Cardiac septum (tissue), 1 donor: ENCODE data around the gene SLK. TPM values are rescaled to one million over a fixed set of nuclear protein-coding genes. Genes with fewer than 3 reads are reported as not detected.

Experiments used
- DNase-seq: peaks from one replicate; pipeline ENCODE4 v3.0.0-alpha.2; 2020; ENCODE audit warnings: low spot score
- intact Hi-C: fragments of 100-400 bp; cut with DNase I; formaldehyde crosslinking; loops from one replicate; pipeline ENCODE4 v1.14.0; 2022
- total RNA-seq: library from RNA; stranded (reverse); fragmentation: NEBNext Ultra II Directional; extraction: Animal tissue kit (Norgen Biotek cat#: 25700); gene quantifications from one replicate; pipeline ENCODE4 v1.2.1, GENCODE V29; 2021
- donor health status: DM: no; HTN: no; CAD: no.

SLK gene
- total RNA-seq, 1 donor from 2014 or later: 59.7 TPM

DNA sequence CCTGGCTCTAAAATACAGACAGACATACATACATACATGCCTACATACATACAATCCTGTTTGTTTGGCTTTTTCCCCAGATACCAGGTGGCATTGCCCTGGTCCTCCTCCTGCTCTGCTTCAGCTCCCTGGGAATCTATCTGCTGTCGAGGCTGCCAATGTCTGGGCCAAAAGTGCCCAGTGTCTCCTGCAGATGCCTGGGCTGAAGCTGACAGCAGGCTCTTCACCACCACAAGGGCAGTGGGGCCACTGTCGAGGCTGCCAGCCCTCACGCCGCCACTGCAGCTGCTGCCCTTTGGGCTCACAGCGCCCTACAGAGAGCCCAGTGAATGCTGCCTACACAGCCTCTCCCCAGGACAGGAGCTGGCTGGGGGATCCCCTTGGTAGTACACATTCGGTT lies 30.9 kb upstream of the SLK start:
- intact Hi-C loops: no loop called here
- DNase-seq: no peak

- intact Hi-C loops: no loop called here
- DNase-seq: no peak
Observed at GRCh38 chr10:103939522-103939921, 27.4 kb upstream of the SLK start.

- intact Hi-C loops: no loop called here
- DNase-seq: no peak
Observed at GRCh38 chr10:103941801-103942200, 25.1 kb upstream of the SLK start.

- intact Hi-C loops: no loop called here
- no peak for DNase-seq
Observed at GRCh38 chr10:103942866-103943265, 24.1 kb upstream of the SLK start.

- intact Hi-C loops: no loop called here
Observed at GRCh38 chr10:103947799-103948516, 19.0 kb upstream of the SLK start.

GRCh38 chr10:103949728-103950127 lies 17.2 kb upstream of the SLK start:
- intact Hi-C loops: no loop called here
- no peak for DNase-seq

More at GRCh38 chr10:103947799-103948516, 19.0 kb upstream of the SLK start:
- DNase-seq: no peak

DNA sequence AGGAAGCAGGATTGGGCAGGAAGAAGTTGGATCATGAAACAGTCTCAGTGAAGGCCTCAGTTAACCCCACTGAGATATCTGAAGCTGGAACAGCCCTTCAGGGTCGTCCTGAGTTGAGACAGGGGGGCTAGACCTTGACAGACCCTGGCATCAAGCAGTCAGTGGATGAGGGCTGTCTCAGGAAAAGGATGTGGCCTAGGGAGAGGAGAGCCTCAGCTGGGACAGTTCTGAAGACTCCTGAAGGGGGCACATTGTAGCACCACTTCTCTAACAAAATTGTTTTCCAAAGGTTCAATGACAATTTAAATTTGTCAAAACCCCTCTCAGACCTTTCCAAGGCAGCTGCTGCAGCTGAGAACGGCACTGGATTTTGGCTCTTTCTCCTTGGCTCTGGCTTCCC lies 15.8 kb upstream of the SLK start:
- no peak for DNase-seq
- intact Hi-C loops: no loop called here

DNA sequence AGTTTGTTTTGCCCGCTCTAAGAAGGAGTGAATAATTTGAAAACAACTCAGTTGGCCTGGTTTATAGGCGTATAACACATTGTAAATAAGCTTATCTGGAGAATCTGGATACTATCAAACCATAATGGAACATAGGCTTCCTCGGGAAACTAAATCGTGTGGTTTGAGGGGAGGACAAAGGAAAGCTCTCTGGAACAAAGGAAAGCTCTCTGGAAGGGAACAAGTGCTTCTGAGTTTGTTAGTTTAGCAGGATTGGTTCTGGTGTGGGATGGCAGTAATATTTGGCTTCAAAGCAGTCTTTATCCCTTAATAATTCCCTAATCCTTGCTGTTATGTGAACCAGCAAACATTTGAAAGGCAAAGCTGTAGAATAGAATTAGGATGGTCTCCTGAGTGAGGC lies 15.0 kb upstream of the SLK start:
- intact Hi-C loops: no loop called here

GRCh38 chr10:103954543-103954942 lies 12.4 kb upstream of the SLK start:
- intact Hi-C loops: no loop called here
- DNase-seq: no peak

More for the DNA sequence above, 15.0 kb upstream of the SLK start:
- DNase-seq: no peak

- intact Hi-C loops: no loop called here
- DNase-seq: no peak
Observed at GRCh38 chr10:103958996-103959395, 7.9 kb upstream of the SLK start.

DNA sequence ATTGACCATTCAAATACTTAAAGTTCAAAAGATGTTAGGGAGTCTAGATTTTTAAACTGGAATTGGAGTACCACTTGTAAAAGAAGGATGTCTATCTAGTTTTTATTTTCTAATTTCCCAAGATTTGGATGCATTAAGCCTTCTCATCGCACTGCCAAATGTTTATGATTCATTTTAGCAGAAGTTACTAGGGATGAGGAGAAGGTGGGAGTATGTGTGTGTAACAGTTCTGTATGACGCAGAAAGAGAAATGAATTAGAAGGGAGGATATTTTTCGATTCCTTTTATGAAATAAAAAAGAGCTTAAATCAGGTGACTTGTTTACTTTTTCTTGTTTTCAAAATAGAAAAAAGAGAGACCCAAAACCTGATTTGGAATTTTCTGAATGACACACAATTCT lies 6.8 kb upstream of the SLK start:
- DNase-seq: no peak

GRCh38 chr10:103967448-103968071 lies 620 bp downstream of the SLK start:
- DNase-seq: no peak
- intact Hi-C loops: loop anchor here (1.0 to 5.0 kb wide), 3 partner anchors 49 to 154 kb away; partner anchors contain the start of gene STN1

More for the DNA sequence above, 6.8 kb upstream of the SLK start:
- intact Hi-C loops: no loop called here

DNA sequence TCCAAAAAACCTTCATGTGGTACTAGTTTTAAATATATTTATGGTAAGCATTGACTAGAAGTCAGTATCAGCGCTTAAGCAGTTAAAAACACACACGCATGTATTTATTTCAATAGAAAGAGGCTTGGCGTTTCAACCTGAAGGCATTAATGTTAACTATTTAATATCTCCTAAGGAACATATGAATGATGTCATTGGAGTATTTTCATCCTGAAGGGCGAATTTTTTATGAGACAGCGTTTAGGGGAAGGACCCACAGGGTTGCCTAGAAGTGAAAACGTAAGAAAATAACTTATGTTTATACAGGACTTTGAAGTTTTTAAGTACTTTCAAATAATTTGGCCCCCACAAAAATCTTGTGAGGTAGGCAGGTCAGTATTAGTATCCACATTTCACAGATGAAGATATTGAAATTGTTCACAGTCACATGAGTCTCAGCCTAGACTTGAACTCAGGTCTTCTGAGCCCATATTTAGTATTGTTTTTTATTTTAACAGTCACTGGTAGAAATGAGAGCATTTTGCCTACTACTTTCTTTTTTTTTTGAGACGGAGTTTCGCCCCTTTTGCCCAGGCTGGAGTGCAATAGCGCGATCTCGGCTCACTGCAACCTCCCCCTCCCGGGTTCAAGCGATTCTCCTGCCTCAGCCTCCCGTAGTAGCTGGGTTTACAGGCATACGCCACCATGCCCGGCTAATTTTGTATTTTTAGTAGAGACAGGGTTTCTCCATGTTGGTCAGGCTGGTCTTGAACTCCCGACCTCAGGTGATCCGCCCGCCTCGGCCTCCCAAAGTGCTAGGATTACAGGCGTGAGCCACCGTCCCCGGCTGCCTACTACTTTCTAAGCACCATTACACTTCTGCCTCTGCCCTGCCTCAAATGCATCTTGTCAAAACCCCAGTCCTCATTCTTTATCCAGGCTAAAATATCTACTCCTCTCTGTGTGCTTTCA lies 1.8 kb downstream of the SLK start:
- no peak for DNase-seq
- intact Hi-C loops: loop anchor here (5.0 kb wide), 1 partner anchor 81 kb away; no protein-coding TSS in a partner anchor

GRCh38 chr10:103969436-103969835 lies 2.5 kb downstream of the SLK start:
- no peak for DNase-seq
- intact Hi-C loops: loop anchor here (5.0 kb wide), 1 partner anchor 82 kb away; no protein-coding TSS in a partner anchor

- DNase-seq: no peak
- intact Hi-C loops: loop anchor here (5.0 kb wide), 1 partner anchor 83 kb away; no protein-coding TSS in a partner anchor
Observed at GRCh38 chr10:103969857-103970627, 3.1 kb downstream of the SLK start.

GRCh38 chr10:103975169-103975568 lies 8.2 kb downstream of the SLK start:
- no peak for DNase-seq
- intact Hi-C loops: no loop called here

DNA sequence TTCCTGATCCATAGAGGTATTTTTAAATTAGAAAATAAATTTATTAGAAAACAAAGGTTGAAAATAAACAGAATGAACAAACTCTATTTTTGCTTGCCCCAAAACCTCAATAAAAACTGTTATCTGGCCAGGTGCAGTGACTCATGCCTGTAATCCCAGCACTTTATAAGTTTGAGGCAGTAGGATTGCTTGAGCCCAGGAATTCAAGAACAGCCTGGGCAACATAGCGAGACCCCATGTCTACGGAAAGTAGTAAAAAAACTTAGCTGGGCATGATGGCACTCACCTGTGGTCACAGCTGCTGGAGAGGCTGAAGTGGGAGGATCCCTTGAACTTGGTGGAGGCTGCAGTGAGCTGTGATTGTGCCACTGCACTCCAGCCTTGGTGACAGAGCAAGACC lies 10.3 kb downstream of the SLK start:
- intact Hi-C loops: no loop called here
- DNase-seq: no peak

DNA sequence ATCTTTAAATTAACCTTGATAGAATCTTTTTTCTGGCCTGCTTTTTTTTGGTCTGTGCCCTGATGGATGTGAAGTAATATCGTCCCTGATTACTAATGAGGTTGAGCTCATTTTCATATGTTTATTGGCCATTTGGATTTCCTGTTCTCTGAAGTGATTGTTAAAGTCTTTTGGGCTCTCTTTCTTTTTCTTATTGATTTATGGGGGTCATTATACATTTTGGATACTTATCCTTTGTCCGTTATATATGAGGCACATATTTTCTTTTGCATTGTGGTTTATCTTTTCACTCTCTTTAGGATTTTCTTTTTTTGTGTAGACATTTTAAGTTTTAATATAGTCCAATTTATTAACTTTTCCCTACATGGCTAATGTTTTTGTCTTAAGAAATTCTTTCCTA lies 12.6 kb downstream of the SLK start:
- intact Hi-C loops: no loop called here
- DNase-seq: no peak

DNA sequence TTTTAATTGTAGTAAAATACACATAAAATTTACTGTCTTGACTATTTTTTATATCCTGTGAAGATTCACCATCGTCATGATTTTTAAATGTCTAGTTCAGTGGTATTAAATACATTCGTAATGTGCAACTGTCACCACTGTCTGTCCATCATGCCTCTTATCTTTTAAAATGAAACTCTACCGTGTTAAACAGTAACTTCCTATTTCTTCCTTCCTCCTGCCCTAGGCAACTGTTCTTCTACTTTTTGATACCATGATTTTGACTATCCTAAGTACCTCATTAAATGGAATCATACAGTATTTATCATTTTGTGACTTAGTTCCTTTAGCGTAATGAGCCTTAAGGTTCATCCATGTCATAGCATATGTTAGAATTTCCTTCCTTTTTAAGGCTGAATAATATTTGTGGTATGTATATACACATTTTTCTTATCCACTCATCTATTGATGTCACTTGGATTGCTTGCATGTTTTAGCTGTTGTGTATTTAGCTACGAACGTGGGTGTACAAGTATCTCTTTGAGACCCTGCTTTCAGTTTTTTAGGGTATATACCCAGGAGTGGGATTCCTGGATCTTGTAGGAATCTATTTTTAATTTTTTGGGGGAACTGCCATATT lies 13.5 kb downstream of the SLK start:
- DNase-seq: no peak
- intact Hi-C loops: no loop called here
